T-helper 9 cell (primary cell): Measurements from ENCODE around the gene SPON2.
A peak's percentile ranks its signal among the peaks of the same experiment; 100 is the strongest.

Source experiments
- DNase-seq: peaks from one replicate; pipeline ENCODE4 v3.0.0-alpha.2; 2020

Gene SPON2

GRCh38 chr4:1171311-1172227 is 814 bp downstream of the SPON2 start:
- peak; percentile 50 for DNase-seq

GRCh38 chr4:1170976-1171310 is 1.4 kb downstream of the SPON2 start:
- DNase-seq = no peak

GRCh38 chr4:1170156-1170975 is 2.0 kb downstream of the SPON2 start:
- DNase-seq = no peak

GRCh38 chr4:1169691-1170096 is 2.7 kb downstream of the SPON2 start:
- DNase-seq = no peak

GRCh38 chr4:1169171-1169671 is 3.2 kb downstream of the SPON2 start:
- no peak for DNase-seq

GRCh38 chr4:1168191-1169101 is 3.9 kb downstream of the SPON2 start:
- no peak for DNase-seq

- DNase-seq = peak; percentile 78
Measured at GRCh38 chr4:1167244-1167949, 5.0 kb downstream of the SPON2 start.

- DNase-seq = no peak
Measured at GRCh38 chr4:1166509-1167243, 5.7 kb downstream of the SPON2 start.

- DNase-seq = no peak
Measured at GRCh38 chr4:1164956-1165545, 7.3 kb downstream of the SPON2 start.

GRCh38 chr4:1164444-1164843 is 7.9 kb downstream of the SPON2 start:
- no peak for DNase-seq

GRCh38 chr4:1164040-1164439 is 8.3 kb downstream of the SPON2 start:
- DNase-seq = no peak

GRCh38 chr4:1160351-1160750 is 12.0 kb downstream of the SPON2 start:
- no peak for DNase-seq

GRCh38 chr4:1156069-1156468 is 16.3 kb downstream of the SPON2 start:
- no peak for DNase-seq

- no peak for DNase-seq
Measured at GRCh38 chr4:1155314-1155713, 17.1 kb downstream of the SPON2 start.

GRCh38 chr4:1154523-1155182 is 17.7 kb downstream of the SPON2 start:
- no peak for DNase-seq

GRCh38 chr4:1154126-1154522 is 18.3 kb downstream of the SPON2 start:
- DNase-seq = no peak

- DNase-seq = no peak
Measured at GRCh38 chr4:1153567-1154090, 18.8 kb downstream of the SPON2 start.

- DNase-seq = no peak
Measured at GRCh38 chr4:1152290-1152689, 20.1 kb downstream of the SPON2 start.

GRCh38 chr4:1151541-1151940 is 20.8 kb downstream of the SPON2 start:
- no peak for DNase-seq

GRCh38 chr4:1150875-1151274 is 21.5 kb downstream of the SPON2 start:
- DNase-seq = no peak
